Mesendoderm (in vitro differentiated cells): ENCODE data around the gene POLR1C. TPM values are rescaled to one million over a fixed set of nuclear protein-coding genes. Genes with fewer than 3 reads are reported as not detected.

ENCODE experiments used
- small RNA-seq: library from polyadenylated mRNA; stranded (forward); fragments of <200 nt; extraction: miRNeasy Mini kit (QIAGEN cat#:217004); gene quantifications from one replicate; pipeline ENCODE3, GENCODE V24; 2013; ENCODE audit not compliant: insufficient read depth

The POLR1C gene

Small RNA genes within 50 kb of the gene (small RNA-seq; reads per million reads assigned to genes)
- gene RF00426 (not detected), gene RNU6-1113P (not detected)
